Activated effector memory CD4-positive, alpha-beta T cell treated with Interleukin-2 at 50 U/mL for 16 hours (primary cell): ENCODE data around the gene GLB1L2.
"Not testable (repeated sequence)": the region's sequence is repeated elsewhere in the genome, so short reads cannot be mapped to it uniquely, and the experiment has no call there.

Source experiments
- DNase-seq: peaks from one replicate; pipeline ENCODE4 v3.0.0-alpha.2; 2020

GLB1L2 gene

DNA sequence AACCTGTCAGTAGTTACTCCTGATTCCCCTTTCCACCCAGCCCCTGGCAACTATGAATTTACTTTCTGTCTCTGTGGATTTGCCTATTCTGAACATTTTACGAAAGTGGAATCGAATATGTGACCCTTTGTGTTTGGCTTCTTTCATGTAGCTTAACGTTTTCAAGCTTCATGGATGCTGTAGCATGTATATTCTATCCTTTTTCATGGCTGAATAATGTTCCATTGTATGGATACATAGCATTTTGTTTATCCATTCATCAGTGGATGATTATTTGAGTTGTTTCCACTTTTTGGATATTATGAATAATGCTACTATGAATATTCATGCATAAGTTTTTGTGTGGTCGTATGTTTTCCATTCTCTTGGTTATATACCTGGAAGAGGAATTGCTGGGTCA, 9.2 kb upstream of the GLB1L2 start:
- no peak for DNase-seq

DNA sequence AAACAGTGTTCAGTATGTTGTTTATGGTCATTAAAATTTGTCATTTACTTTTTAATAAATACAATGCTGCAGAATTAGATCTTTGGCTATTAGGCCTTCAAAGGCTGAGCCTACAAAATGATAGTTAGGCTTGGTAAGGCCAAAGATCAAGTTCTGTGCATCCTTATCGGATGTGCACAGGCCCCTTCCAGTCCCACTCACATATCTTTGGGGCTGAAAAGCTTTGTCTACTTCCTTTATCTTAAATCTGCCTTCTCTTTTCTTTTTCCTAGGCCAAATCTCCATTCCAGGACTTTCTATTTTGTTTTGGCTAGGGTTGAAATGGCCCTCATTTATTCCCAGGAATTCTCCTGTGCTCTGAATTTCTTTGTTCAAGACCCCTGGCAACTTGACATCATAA, 3.4 kb upstream of the GLB1L2 start:
- no peak for DNase-seq

DNA sequence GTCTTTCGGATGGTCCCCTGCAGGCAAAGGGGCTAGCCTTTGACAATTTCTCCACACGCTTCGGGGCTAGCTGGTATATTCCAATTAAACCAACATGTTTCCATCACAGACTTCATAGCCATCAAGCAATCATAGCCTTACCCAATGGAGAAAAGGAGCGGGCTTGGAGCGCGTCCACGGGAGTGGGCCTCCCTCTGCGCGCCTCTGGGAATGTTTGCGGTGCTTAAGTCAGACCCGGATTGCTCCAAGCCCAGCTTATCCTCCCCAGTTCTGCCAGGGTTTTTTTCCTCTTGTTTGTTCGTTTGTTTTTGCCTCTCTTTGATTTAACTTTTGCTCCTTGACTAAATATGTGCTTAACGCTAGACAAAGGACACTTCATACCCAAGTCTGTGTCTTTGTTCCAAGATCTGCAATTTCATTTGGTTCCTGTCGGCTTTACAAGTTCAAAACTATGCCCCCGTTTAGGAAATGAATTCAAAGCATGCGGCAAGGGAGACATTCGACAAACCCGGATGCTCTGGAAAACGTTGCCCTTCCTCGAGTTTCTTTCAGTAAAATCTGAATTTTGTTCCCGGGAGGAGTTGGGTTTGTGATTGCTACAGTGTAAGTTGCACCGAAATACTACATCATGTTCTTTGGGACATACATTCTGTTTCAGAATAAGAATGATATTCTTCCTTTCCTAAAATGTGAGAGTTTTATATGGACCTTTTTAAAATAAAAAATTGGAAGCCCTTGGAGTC, 1.0 kb upstream of the GLB1L2 start:
- no peak for DNase-seq

DNA sequence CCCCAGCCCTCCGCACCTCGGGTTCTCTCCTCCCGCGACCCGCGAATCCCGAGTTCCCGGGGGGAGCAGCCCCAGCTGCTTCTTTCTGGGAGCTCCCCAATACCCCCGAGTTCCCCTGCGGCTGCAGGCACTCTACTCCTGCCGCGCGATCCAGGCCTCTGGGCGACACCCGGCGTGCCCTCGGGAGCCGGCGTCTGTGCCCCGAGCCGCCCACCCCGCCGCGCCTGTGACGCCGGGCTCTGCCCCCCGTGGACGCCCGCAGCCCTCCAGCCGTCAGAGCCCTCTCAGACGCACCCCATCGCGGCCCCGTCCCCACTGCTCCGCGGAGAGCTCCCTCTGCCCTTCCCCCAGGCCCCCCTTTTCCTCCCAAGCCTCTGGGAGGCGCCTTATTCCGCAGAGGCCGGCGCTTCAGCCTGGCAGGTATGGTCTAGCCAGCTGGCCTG, 422 bp downstream of the GLB1L2 start:
- no peak for DNase-seq

DNA sequence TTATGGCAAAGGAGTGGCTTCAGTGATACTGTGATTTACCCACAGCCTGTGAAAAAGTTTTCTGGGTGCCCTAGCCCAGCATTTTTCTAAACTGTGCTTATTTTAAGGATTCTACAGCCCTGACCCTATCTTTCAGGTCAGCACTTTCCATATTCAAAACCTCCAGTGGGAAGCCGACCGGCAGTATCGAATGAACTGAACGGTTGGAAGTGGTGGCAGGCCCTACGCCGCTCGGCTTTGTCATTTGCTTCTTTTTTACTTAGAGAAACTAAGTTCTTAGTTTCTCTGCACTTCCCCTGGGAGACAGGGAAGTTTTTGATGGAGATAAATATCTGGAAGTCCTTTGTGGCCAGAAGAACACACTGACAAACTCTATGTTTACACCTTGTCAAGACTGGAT, 994 bp downstream of the GLB1L2 start:
- DNase-seq, result no peak

DNA sequence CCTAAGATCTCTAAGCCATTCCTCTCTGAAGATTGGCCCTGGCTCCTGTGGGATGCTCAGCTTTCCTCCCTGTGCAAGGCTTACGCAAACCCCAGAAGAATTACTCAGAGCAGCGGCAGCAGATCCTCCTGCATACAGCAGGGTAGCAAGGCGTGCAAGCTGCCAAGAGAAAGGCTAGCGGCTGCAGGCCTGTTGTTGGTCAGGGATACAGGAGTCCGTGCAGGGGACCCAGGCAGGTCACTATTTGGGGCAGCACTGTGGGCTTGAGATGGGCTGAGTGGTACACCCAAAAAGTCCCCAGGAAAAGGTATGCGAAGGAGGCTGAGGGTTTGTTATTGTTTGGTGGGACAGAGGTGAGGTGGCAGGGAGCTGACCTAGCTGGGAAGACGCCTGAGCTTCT, 1.5 kb downstream of the GLB1L2 start:
- DNase-seq, result no peak

DNA sequence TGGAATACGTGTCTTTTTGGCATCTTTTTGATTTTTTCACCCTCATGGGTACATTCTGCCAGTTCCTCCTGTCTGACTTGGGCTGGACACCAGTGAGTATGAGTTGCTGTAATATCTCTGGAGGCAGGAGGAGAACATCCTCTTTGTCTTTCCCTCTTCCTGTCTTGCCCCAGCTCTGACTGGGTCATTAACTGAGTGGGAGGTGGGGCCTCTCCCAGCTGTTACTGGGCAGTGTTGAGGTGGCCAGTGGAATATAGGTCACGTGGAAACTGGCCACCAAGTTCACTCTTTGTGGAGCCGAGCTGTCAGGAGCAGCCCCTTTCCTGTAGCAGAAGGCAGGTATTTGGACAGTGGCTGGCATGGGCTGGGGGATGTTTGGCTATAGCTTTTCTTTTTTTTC, 2.2 kb downstream of the GLB1L2 start:
- DNase-seq, result no peak

DNA sequence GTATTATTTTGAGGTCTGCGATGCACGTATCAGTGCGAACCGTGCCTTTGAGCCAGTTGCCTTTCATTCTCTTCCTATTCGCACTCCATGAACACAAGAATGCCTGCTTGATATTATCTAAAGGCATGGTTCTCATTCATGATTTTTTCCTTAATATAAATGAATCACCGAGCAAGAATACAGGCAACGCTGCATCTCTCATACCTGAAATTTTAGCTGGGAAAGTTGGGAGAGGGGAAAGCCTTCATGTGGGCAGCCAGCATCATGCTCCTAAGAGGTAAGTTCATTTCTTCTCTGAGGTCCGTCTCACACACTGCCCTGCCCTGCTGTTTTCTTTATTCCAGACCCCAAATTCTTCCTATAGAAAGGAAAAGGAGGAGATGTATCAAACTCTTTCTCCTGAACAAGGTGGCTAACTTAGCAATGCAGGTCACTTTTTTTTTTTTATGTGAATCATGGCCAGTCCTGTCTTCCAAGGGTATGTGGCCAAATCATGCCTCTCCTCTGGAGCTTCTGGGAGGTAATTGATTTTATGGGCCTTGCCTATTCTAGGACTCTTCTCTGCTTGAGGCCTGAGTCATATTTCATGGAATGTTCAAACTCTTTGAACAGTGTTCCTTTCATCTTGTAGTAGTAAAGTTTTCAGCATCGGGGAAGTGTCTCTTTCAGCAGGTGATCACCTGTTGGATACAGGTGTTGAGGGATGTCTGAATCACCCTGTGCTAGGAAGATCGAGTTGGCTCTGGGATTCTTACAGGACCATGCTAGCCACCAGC, 3.2 kb downstream of the GLB1L2 start:
- no peak for DNase-seq

DNA sequence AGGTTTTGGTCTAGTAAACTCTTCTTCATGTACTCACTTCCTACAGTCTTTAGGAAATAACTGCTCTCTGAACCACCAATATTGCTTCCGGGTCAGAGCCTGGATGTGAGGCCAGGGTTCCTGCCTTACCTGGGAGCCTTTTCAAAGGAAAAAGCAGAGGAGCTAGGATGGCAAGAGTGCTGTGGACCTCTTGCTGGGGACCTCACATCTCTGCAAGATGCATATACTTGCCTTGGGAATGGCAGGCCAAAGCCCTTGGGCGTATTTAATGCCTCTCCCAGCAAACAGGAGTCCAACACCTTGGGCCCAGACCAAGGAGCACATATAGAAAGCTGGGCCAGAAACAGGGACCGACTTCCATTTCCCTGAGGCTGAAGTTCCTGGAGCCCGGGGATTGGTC, 5.3 kb downstream of the GLB1L2 start:
- DNase-seq, result no peak

DNA sequence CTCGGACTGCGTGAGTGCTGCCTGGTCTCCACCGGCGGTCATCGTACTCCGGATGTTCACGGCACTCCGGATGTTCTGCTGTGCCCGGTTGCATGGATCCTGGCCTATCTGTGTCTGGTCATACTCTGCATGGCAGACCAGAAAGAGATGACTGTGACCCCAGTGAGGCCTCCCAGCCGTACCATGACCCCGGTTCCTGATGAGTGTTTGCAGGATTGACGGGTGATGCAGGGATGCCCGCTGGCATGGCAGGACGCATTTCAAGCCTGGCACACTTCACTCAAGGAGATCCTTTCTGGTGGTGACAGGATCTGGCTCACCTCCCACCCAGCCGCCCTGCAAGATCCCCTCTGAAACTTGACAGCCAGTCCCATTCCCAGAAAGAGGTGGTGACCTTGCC, 6.3 kb downstream of the GLB1L2 start:
- no peak for DNase-seq

DNA sequence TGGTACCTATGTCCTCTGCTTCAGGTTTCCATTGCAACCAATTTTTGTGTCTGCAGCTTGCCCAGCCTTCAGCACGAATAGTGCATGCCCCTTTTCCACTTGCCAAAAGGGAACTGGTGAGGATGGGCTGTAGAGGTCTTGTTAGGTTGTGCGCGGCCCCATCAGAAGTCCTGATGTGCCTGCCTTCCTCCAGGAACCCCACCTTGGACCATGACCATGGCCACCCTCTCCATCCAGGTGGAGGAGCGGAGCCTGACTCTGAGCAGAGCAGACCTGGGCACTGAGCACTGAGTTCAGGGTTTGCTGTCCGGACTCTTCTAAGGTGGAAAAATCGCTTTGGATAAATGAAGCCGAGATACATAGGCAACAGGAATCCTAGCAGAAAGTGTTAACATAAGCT, 6.9 kb downstream of the GLB1L2 start:
- no peak for DNase-seq

DNA sequence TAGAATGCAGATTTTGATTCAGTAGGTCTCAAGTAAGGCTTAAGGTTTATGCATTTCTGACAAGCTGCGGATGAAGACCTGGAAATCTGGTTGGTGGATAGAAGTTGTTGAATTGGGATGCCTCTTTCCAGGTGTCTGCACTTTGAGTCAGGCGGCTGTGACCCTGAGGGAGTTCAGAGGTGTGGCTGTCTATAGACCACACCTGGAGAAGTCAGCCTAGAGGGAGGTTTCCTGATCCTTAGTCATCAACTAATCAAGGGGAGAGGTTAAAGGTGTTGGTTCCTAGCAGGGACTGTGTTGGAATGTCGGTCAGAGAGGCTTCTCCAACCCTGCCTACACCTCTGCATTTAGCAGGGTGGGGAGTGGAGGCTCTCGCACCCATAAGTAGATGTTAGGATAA, 8.0 kb downstream of the GLB1L2 start:
- DNase-seq, result no peak

DNA sequence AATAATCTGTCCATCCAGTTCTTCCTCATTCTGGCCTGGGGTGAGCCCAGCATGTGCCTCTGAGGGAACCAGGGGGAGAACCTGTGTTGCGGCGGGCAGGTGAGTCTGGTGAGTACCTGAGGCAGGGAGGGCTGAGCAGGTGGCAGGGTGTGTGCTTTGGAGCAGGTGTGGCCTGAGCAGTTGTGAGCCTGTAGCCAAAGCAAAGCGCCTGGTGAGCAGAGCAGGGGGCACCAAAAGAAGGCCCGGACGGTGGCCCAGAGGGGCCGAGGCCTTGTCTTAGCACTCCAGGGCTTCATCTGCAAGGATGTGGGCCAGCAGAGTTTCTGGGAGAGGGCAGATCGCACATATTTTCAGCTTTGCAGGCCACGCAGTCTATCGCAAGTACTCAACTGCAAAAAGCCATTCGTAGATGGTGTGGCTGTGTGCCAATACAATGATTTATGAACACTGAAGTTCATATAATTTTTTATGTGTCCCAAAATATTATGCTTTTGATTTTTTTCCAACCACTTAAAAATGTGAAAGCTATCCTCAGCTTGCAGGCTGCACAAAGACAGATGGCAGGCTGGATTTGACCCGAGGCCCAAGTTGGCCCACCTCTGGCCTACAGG, 8.7 kb downstream of the GLB1L2 start:
- DNase-seq, result no peak

DNA sequence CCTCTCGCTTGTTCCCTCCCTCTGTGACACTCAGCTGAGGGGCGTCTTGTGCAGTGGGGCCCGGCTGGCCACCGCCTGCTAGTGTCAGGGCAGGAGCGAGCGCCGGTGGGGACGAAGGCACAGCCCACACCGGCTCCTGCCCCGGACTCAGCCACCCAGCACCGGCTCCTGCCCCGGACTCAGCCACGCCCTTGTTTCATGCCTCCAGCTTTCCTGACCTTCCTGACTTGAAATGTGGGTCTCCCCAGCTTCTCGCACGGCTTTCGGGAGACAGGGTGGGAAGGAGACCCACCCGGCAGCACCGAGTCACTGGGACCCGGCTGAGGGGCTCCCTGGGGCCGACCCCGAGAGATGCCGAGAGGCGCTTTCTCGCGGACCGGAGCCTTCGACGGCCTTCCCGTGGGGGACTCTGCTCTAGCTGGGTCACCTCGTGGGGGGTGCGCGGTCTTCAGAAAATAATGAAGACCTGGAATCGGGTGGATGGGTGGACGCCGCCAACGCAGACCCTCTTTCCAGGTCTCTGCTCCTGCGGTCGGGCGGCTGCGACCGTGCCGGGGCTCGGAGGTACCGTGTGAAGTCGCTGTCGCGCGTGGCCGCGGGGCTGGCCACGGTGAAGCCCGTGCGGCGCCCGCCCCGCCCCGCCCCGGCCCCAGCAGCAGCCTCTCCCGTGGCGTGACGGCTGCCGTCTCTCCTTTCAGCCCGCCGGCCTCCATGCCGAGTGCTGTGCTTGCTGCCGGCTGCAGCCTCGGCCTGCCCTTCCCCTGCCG, 10.2 kb downstream of the GLB1L2 start:
- DNase-seq, result no peak

DNA sequence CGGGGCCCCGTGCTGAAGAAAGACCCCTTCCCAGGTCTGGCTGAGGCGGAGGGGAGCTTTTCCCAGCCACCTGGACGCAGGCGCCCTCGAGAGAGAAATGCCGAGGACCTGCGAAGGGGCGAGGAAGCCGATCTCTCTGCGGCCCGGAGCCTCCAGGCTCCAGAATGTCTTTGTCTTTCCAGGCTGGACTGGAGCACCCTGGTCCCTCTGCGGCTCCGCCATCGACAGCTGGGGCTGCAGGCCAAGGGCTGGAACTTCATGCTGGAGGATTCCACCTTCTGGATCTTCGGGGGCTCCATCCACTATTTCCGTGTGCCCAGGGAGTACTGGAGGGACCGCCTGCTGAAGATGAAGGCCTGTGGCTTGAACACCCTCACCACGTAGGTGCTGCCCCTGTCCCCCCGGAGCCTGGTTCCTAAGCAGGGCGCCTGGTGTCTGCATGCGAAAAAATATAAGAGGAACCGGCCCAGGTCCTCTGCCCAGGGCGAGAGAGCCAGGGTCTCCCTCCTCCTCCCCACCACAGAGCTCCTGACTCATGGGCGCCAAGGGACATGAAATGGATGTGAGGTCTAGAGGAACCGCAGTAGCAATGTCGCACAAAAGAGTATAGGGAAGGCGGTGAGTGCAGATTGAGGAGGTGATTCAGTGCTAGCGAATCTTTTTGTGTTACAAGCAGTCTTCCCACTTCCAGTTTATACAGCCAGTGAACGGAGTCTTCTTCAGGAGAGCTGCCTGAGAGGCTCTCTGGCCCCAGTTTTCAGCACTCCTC, 11.0 kb downstream of the GLB1L2 start:
- no peak for DNase-seq

DNA sequence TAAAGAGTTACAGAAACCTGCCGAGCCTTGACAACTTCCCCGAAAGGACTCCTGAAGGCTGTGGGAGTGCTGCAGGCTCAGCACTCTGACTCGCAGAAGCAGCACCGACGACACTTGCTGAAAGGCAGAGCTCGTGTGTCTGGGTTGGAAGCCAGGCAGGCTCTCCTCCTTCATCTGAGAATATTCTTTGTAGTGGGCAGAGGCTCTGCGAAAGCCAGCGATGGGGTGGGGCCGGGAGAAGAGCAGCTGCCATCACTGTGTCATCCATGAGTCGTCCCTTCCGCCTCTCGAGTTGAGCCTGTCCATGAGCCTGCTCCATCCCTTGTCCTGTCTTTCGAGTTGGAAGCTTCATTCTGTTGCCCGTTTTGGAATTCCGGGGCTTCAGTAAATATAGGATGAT, 11.9 kb downstream of the GLB1L2 start:
- no peak for DNase-seq

DNA sequence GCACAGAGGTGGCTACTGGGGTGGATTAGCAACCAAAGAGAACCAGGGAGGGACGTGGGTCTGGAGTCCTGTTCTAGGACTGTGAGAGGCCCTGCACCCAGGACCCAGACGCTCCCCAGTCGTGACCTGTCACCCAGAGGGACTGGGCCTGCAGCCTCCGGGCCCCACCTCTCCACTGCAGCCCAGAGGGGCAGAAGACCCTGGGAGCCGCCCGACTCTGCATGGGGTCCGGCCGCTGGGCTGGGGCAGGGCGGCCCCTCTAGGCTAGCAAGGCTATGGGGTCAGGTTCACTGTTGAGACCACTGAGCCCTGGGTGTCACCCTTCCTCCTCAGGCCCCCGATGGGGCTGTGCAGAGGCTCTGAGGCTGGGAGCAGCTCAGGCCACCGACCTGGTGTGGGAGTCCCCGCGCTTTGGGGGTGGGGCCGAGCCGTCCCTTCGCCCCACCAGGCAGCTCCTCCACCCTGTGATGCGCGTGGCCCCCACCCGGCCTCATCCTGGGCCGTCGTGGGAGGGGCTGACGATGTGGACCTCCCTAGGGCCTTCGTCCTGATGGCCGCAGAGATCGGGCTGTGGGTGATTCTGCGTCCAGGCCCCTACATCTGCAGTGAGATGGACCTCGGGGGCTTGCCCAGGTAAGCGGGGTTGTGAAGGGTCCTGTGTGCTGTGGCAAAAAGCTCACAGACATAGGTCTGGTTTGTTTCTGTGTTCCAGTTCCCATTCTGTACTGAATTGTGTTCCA, 12.9 kb downstream of the GLB1L2 start:
- not testable (repeated sequence) for DNase-seq

DNA sequence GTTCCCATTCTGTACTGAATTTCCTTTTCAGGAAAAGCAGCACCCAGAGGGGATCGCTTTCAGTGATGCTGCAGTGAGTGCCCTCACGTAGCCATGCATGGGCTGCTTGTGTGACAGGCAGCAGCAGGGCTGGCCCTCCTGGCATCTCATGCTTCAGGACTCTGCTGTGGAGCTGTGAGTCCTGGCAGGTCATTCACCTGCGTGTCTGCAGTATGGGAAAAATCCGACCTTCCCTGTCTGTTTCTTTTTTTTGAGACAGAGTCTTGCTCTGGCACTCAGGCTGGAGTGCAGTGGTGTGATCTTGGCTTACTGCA, 13.4 kb downstream of the GLB1L2 start:
- DNase-seq, result no peak

DNA sequence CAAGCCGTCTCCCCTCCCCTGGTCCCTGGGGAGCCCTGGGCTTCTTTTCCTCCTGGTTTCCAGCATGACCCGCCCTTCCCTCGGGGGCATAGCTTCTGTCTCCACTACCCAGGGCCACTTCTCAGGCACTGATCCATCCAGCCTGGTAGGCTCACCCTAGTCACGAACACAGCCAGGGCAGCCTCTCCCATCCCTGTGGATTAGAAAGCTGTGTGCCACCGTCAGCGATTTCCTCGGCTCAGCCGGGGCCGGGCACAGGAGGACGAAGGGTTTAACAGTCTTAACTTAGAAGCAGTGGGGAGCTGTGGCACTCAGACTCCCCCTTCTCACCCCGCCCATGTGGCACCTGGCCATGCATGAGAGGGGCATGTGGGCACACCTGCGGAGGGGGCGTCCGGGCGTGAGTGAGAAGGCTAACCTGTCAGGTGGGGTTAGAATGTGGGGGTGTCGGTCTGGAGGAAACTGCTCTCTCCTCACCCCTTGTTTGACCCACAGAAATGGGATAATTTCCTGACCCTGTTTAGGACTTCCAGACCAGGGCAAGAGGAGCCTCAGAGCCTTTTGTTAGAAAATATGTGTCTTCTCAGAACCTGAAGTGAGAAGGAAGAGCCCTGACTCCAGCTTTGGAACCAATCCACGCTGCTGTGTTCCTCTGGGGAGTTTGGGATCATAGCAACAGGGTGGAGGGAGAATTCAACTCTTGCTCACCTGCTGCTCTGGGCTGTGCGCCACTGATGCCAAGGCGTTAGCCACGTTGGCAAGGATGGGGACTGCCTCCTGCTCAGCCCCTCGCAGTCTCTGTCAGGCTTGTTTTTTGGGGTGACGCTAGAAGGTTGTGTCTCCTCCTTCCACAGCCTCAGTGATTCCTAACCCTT, 14.6 kb downstream of the GLB1L2 start:
- no peak for DNase-seq

DNA sequence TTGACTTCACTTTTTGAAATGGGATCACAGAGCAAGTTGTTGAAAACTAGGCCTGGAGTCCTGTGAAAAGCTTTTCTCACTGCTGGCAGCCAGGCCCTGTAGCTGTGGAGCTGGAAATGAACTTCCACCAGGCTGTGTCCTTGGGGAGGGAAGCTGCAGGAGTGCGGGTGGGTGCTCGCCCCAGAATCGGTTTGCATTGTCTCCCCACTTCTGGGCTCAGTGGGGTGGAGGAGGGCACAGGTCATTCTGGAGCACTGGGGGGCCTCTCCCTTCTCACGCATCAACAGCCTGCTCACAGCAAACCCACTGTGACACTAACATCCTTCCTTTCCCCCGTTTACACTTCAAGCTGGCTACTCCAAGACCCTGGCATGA, 15.2 kb downstream of the GLB1L2 start:
- DNase-seq, result no peak

DNA sequence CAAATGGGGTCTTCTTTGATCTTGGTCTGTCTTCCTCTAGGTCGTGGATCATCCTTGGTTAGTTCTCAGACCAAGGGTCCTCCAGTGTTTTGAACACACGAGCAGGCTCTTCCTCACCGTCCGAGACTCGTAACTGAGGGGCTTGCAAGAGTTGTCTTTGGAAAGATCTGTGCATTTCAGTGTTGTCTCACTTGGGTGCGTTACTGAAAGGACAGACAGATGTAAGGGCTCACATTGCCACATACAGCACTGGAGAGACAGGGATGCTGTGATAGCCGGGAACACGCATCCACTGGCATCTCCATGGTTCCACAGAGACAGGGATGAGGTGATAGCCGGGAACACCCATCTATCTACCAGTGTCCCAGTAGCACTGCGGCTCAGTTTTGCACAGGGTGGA, 15.7 kb downstream of the GLB1L2 start:
- DNase-seq, result no peak
